SU-DHL-6 (cell line): ENCODE results near the gene KCNH1.

ENCODE experiments used
- EZH2phosphoT487 ChIP-seq: fragments of 200-600 bp; sonication (generic), shearing (Covaris generic); conservative IDR thresholded peaks from 2 replicates; pipeline ENCODE4 v1.6.1; 2018; ENCODE audit warnings: mild to moderate bottlenecking, antibody characterized with exemption, low read length, moderate library complexity, mixed read lengths
- TF ChIP-seq, protein P1 (sequence below): fragments of 200-600 bp; sonication (generic); IDR thresholded peaks from one replicate; pipeline ENCODE4 v1.5.1; 2017; ENCODE audit warnings: antibody characterized with exemption, mild to moderate bottlenecking, low read length, moderate library complexity; ENCODE audit not compliant: insufficient read depth, poor library complexity, severe bottlenecking

DNA sequence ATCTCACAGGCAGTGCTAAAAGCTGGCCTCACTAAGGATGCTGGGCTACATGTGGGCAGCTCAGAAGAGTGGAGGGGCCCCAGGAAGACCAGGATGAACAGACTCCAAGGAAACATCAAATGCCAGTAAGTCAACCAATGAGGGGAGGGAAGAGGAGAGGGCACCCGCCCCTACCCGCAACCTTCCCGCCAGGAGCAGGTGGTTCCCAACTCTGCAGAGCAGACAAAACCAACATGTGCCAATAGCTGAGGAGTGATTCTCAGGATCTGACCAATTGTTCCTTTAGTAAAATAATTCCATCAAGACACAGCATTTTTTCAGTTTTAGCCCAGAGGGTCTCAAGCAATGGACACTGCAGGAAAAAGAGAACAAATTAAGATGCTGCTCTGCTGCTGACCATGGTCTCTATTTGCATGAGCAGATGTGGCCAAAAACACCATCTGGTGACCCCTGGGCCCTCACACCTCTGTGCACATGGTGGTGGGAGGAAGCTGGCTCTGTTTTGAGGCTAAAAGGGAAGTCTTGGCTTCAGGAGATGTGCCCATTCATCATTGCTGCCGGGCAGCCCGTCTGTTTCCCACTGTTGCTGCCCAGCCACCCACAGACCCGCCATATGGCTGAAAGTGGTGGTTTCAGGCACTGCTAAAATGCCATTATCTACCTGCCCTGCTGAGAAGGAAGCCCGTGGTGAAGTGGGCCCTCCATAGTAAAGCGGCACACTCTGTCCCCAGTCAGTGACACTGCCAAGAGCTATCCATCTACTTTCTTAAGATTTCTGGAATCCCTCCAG lies 231.8 kb downstream of the KCNH1 start:
- TF ChIP-seq, protein P1, sequence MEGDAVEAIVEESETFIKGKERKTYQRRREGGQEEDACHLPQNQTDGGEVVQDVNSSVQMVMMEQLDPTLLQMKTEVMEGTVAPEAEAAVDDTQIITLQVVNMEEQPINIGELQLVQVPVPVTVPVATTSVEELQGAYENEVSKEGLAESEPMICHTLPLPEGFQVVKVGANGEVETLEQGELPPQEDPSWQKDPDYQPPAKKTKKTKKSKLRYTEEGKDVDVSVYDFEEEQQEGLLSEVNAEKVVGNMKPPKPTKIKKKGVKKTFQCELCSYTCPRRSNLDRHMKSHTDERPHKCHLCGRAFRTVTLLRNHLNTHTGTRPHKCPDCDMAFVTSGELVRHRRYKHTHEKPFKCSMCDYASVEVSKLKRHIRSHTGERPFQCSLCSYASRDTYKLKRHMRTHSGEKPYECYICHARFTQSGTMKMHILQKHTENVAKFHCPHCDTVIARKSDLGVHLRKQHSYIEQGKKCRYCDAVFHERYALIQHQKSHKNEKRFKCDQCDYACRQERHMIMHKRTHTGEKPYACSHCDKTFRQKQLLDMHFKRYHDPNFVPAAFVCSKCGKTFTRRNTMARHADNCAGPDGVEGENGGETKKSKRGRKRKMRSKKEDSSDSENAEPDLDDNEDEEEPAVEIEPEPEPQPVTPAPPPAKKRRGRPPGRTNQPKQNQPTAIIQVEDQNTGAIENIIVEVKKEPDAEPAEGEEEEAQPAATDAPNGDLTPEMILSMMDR, result no peak
- no peak for TF ChIP-seq EZH2phosphoT487
